AG10803 (cell line): ENCODE measurements around the gene RARRES2.

Experiments used
- DNase-seq: peaks from one replicate; pipeline ENCODE4 v3.0.0; 2010; ENCODE audit warnings: low read depth
- H3K4me3 ChIP-seq: 2 replicates; pipeline ENCODE4 v1.5.1; 2011; ENCODE audit warnings: mild to moderate bottlenecking, low read length, control low read depth
- CTCF ChIP-seq: conservative IDR thresholded peaks from 2 replicates; pipeline ENCODE4 v1.5.1; 2011; ENCODE audit warnings: mild to moderate bottlenecking, low read length, control low read depth, inconsistent platforms

Gene RARRES2

GRCh38 chr7:150342121-150342408 lies 636 bp upstream of the RARRES2 start:
- no peak for TF ChIP-seq CTCF
- H3K4me3 ChIP-seq = no peak overlapping the region
- DNase-seq = no peak

- TF ChIP-seq CTCF = no peak
- peak overlapping the region; percentile 36 for H3K4me3 ChIP-seq
- DNase-seq = no peak
Measured at GRCh38 chr7:150340875-150341262, 560 bp downstream of the RARRES2 start.

DNA sequence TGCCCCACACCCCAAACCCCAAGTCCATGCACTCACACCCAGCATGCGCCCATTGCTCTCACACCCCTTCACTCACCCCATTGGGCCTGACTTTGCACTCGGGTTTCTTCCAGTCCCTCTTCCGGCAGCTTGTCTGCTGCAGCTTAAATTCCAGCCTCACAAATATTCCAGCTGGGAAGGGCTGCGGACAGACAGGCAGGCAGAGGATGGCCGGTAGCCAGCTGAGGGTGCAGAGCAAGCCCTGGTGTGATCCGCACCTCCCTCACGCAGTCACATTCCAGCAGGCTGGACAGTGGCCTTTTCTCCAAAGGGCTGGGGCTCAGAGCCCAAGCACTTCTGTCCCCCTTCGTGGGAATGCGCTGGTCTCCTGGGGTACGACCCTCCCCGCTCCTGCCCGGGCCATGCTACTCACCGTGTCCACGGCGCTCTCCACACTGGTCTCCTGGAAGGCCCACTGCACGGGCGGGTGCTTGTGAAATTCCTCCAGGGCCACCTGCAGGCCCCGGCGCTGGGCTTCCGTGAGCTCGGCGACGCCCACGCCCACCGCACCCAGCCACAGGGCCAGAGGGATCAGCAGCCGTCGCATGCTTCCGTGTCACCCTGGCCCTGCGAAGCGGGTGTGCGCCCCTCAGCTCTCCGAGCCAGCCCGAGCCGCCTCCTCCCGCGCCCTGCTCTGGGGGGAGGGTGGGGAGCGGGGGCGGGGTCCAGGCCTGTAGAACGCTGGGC lies 1.2 kb downstream of the RARRES2 start:
- TF ChIP-seq CTCF = peak; percentile 24
- peak; percentile 80 for DNase-seq
- peak overlapping the region; percentile 29 for H3K4me3 ChIP-seq

DNA sequence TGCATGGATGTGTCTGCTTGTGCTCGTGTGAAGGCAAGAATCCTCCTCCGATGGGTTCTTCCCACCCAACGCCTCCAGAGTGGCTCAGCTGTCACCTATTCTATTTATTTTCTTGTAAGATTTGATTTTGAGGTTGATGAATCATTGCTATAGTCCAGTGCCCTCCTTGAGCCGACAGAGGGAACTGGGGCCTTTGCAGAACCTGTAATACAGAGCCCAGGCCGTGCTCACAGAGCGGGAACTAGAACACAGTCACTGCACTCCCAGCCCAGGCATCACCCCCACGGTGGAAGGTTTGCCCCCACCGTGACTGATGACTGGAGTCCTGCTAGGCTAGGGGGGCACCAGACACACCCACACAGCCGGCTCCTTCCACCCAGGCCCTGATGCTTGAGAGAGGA lies 2.0 kb downstream of the RARRES2 start:
- DNase-seq = no peak
- H3K4me3 ChIP-seq = no peak overlapping the region; the same call in 1 of the 2 replicates
- TF ChIP-seq CTCF = no peak

DNA sequence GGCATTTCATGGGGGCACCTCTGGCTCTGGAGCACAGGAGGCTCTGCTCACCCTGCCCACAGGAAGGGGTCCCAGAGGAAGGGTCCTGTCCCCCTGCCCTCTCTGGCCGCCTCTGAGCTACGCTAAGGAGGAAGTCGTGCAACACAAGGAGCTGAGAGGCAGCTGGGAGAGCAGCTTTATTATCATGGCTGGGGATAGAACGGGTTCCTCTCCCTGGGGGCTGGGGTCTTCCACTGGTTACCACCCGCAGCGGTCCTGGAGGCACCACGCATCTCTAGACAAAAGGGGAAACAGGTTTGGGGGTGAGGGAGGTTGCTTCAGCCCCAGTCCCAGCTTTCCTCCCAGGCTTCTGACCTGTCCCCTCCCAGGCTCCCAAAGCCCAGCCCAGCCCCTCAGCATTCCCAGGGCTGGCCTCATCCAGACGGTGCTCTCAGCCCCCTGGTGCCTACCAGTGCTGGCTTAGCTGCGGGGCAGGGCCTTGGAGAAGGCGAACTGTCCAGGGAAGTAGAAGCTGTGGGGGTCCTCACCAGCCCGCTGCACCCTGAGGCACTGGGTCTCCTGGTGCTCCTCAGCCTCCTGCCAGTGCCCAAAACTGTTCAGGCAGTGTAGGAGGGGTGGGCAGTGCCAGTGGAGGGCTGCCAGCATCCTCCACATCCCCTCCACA lies 3.1 kb downstream of the RARRES2 start:
- no peak for TF ChIP-seq CTCF
- no peak overlapping the region for H3K4me3 ChIP-seq
- no peak for DNase-seq

GRCh38 chr7:150337659-150338081 lies 3.8 kb downstream of the RARRES2 start:
- no peak overlapping the region for H3K4me3 ChIP-seq
- TF ChIP-seq CTCF = no peak
- no peak for DNase-seq

DNA sequence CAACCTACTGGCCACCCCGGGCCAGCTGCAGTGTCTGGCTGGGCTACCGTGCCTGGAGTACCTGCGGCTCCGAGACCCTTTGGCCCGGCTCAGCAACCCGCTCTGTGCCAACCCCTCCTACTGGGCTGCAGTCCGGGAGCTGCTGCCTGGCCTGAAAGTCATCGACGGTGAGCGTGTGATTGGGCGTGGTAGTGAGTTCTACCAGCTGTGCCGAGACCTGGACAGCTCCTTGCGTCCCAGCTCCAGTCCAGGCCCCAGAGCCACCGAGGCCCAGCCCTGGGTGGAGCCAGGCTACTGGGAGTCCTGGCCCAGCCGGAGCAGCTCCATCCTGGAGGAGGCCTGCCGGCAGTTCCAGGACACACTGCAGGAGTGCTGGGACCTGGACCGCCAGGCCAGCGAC lies 4.2 kb downstream of the RARRES2 start:
- TF ChIP-seq CTCF = no peak
- H3K4me3 ChIP-seq = no peak overlapping the region
- DNase-seq = no peak
